HAP-1 (cell line): ENCODE measurements around the gene ANKS4B.
A peak's percentile ranks its signal among the peaks of the same experiment; 100 is the strongest.

Experiments
- DNase-seq, 2 experiments: peaks; one replicate each; pipeline ENCODE4 v3.0.0-alpha.2; 2016 to 2020; ENCODE audit warnings: low spot score in 2 of 2
- H3K27me3 ChIP-seq: fragments of 250-450 bp; sonication (Bioruptor Pico); 2 replicates; pipeline ENCODE4 v1.5.1; 2020; ENCODE audit warnings: low read depth, mild to moderate bottlenecking, moderate library complexity
- H3K36me3 ChIP-seq: fragments of 250-450 bp; sonication (Bioruptor Pico); replicated peaks from 2 replicates; pipeline ENCODE4 v1.5.1; 2020; ENCODE audit warnings: mild to moderate bottlenecking
- H3K4me1 ChIP-seq: fragments of 250-450 bp; sonication (Bioruptor Pico); 2 replicates; pipeline ENCODE4 v1.5.1; 2020; ENCODE audit warnings: mild to moderate bottlenecking
- H3K4me3 ChIP-seq: fragments of 250-450 bp; sonication (Bioruptor Pico); 2 replicates; pipeline ENCODE4 v1.5.1; 2020; ENCODE audit warnings: mild to moderate bottlenecking, moderate library complexity
- H3K9me3 ChIP-seq: fragments of 250-450 bp; sonication (Bioruptor Pico); 2 replicates; pipeline ENCODE4 v1.5.1; 2020; ENCODE audit warnings: mild to moderate bottlenecking, moderate library complexity
- in situ Hi-C: fragments of 300-500 bp; cut with MboI; formaldehyde crosslinking; loops from 3 replicates; pipeline ENCODE4 v1.14.3; 2020; ENCODE audit warnings: low sequenced_read_pairs, inconsistent platforms, mixed read lengths

The ANKS4B gene

GRCh38 chr16:21301895-21302291 lies 68.4 kb downstream of the ANKS4B start:
- no peaks in the 10 kb centered on the region for H3K9me3 ChIP-seq
- peak overlapping the region; percentile 56 for H3K4me3 ChIP-seq
- H3K27me3 ChIP-seq = no peaks in the 10 kb centered on the region
- DNase-seq = no peak
- in situ Hi-C loops = no loop called here
- peaks cover 14% of the 10 kb centered on the region for H3K4me1 ChIP-seq
- no peaks in the 10 kb centered on the region for H3K36me3 ChIP-seq

GRCh38 chr16:21302454-21302853 lies 69.0 kb downstream of the ANKS4B start:
- in situ Hi-C loops = no loop called here
- Histone ChIP-seq H3K27me3 (no peaks in the 10 kb centered on the region), H3K4me3 (peak overlapping the region; percentile 56), H3K36me3 (no peaks in the 10 kb centered on the region), H3K9me3 (no peaks in the 10 kb centered on the region), H3K4me1 (peaks cover 14% of the 10 kb centered on the region)
- DNase-seq = no peak

- in situ Hi-C loops = no loop called here
- H3K27me3 ChIP-seq = no peaks in the 10 kb centered on the region
- H3K4me3 ChIP-seq = no peak overlapping the region; the same call in 1 of the 2 replicates
- peaks cover 14% of the 10 kb centered on the region for H3K4me1 ChIP-seq
- no peaks in the 10 kb centered on the region for H3K36me3 ChIP-seq
- H3K9me3 ChIP-seq = no peaks in the 10 kb centered on the region
- DNase-seq = peak in 1 of 2 experiments; percentile 12
These were observed 69.5 kb downstream of the ANKS4B start for GRCh38 chr16:21302898-21303528.
